Measurements from ENCODE around the gene UBE2J1. TPM values are rescaled to one million over a fixed set of nuclear protein-coding genes. Genes with fewer than 3 reads are reported as not detected.
"Not testable (repeated sequence)": the region's sequence is repeated elsewhere in the genome, so short reads cannot be mapped to it uniquely, and the experiment has no call there.

UBE2J1 gene
- polyA plus RNA-seq, 1 donor (not counting 4 experiments of a cell fraction or from before 2014, with no cell fraction given), result 26.7 TPM

GRCh38 chr6:89308525-89309395 lies 43.8 kb downstream of the UBE2J1 start:
- Histone ChIP-seq H3K27ac (ENCODE audit: control insufficient read depth, insufficient read depth, low read length) (no peak overlapping the region), H3K79me2 (ENCODE audit: control insufficient read depth, insufficient read depth, low read length) (no peaks in the 10 kb centered on the region), H3K36me3 (ENCODE audit: control insufficient read depth in 2 of 2, extremely low read depth in 1 of 2, insufficient read depth in 2 of 2, low read length in 2 of 2) (no peaks in the 10 kb centered on the region), H3K4me2 (ENCODE audit: control insufficient read depth, extremely low read depth, insufficient read depth, low read depth, low read length) (no peak overlapping the region), H4K20me1 (ENCODE audit: control insufficient read depth, extremely low read depth, insufficient read depth, low read length) (no peaks in the 10 kb centered on the region), H3K27me3 (ENCODE audit: control insufficient read depth, extremely low read depth, insufficient read depth, low read length) (peaks cover 42% of the 10 kb centered on the region), H3K9me1 (ENCODE audit: control insufficient read depth, extremely low read depth, insufficient read depth, low read length) (no peaks in the 10 kb centered on the region), H3K9ac (ENCODE audit: control insufficient read depth, extremely low read depth, insufficient read depth, low read length) (no peak overlapping the region), H3K4me3 (ENCODE audit: control insufficient read depth in 2 of 3, extremely low read depth in 1 of 3, insufficient read depth in 2 of 3, low read depth in 1 of 3, low read length in 3 of 3) (no peak overlapping the region), H2AFZ (ENCODE audit: control insufficient read depth, low read length) (no peak overlapping the region), H3K4me1 (ENCODE audit: control insufficient read depth, extremely low read depth, insufficient read depth, low read length) (no peaks in the 10 kb centered on the region), H3K9me3 (ENCODE audit: control insufficient read depth, low read depth, low read length) (no peaks in the 10 kb centered on the region)
- FAIRE-seq (no peak), DNase-seq (ENCODE audit: low read depth, low spot score) (no peak)
- TF ChIP-seq CTCF (optimal IDR thresholded peaks at IDR 0.05 in 1 of 3, IDR thresholded peaks at IDR 0.05 in 1 of 3, conservative IDR thresholded peaks at IDR 0.05 in 1 of 3; ENCODE audit: extremely low read depth in 1 of 3, insufficient read depth in 2 of 3, low read length in 3 of 3) (no peak), EZH2 (IDR thresholded peaks at IDR 0.05; ENCODE audit: low read length) (no peak)
- dilution Hi-C loops (cut with MboI; ENCODE audit: extremely low pct_ligation_motif_present, low sequenced_read_pairs), result no loop called here

- H3K4me1 ChIP-seq (ENCODE audit: control insufficient read depth, extremely low read depth, insufficient read depth, low read length); H3K9me1 ChIP-seq (ENCODE audit: control insufficient read depth, extremely low read depth, insufficient read depth, low read length); H2AFZ ChIP-seq (ENCODE audit: control insufficient read depth, low read length); H3K27ac ChIP-seq (ENCODE audit: control insufficient read depth, insufficient read depth, low read length); H3K9ac ChIP-seq (ENCODE audit: control insufficient read depth, extremely low read depth, insufficient read depth, low read length); FAIRE-seq; H3K4me3 ChIP-seq (ENCODE audit: control insufficient read depth in 2 of 3, extremely low read depth in 1 of 3, insufficient read depth in 2 of 3, low read depth in 1 of 3, low read length in 3 of 3); H4K20me1 ChIP-seq (ENCODE audit: control insufficient read depth, extremely low read depth, insufficient read depth, low read length); H3K36me3 ChIP-seq (ENCODE audit: control insufficient read depth in 2 of 2, extremely low read depth in 1 of 2, insufficient read depth in 2 of 2, low read length in 2 of 2); dilution Hi-C loops (cut with MboI; ENCODE audit: extremely low pct_ligation_motif_present, low sequenced_read_pairs); H3K9me3 ChIP-seq (ENCODE audit: control insufficient read depth, low read depth, low read length); DNase-seq (ENCODE audit: low read depth, low spot score); H3K4me2 ChIP-seq (ENCODE audit: control insufficient read depth, extremely low read depth, insufficient read depth, low read depth, low read length); H3K79me2 ChIP-seq (ENCODE audit: control insufficient read depth, insufficient read depth, low read length): not testable (repeated sequence)
- H3K27me3 ChIP-seq (ENCODE audit: control insufficient read depth, extremely low read depth, insufficient read depth, low read length), result peaks cover 60% of the 10 kb centered on the region
These were observed 48.0 kb downstream of the UBE2J1 start for GRCh38 chr6:89304517-89304916.
